Measurements from ENCODE around the gene NDUFAF3. TPM values are rescaled to one million over a fixed set of nuclear protein-coding genes. Genes with fewer than 3 reads are reported as not detected.
A peak's percentile ranks its signal among the peaks of the same experiment; 100 is the strongest.

The NDUFAF3 gene
- total and polyA plus RNA-seq, 2 of the 4 experiments (the other 2 are of a cell fraction), result 26.5 to 112 TPM

GRCh38 chr3:49005303-49005680, 16.6 kb upstream of the NDUFAF3 start:
- Histone ChIP-seq H3K9me1 (ENCODE audit: insufficient read depth, low read length) (peaks cover 21% of the 10 kb centered on the region), H4K91ac (ENCODE audit: insufficient read depth, low read depth, low read length) (no peak overlapping the region), H4K5ac (ENCODE audit: low read depth, low read length) (no peak overlapping the region), H2AK9ac (replicated peaks; ENCODE audit: low read depth, low read length, poor library complexity) (no peak overlapping the region), H3K23ac (ENCODE audit: low read depth, low read length) (no peak overlapping the region), H3K36me3 (ENCODE audit: control insufficient read depth, insufficient read depth, low read length) (peaks cover 3% of the 10 kb centered on the region; the same call in 1 of the 2 replicates), H3K4me2 (ENCODE audit: low read depth, low read length) (no peak overlapping the region), H2BK5ac (ENCODE audit: low read depth, low read length, poor library complexity, severe bottlenecking) (no peak overlapping the region), H3K27me3 (ENCODE audit: control insufficient read depth, insufficient read depth, low read length) (no peaks in the 10 kb centered on the region), H3K27ac (ENCODE audit: insufficient read depth, low read length) (no peak overlapping the region), H3K56ac (ENCODE audit: extremely low read depth, insufficient read depth, low read length) (no peak overlapping the region), H2BK120ac (ENCODE audit: low read depth, low read length) (no peak overlapping the region), H3K4me1 (ENCODE audit: control insufficient read depth, insufficient read depth, low read length) (peaks cover 11% of the 10 kb centered on the region), H4K8ac (ENCODE audit: low read depth in 2 of 2, low read length in 2 of 2) (no peak overlapping the region), H2AFZ (replicated peaks; ENCODE audit: low read length, poor library complexity) (no peak overlapping the region), H3K18ac (ENCODE audit: low read depth, low read length) (no peak overlapping the region), H2AK5ac (ENCODE audit: low read depth, low read length) (peak overlapping the region; percentile 87; the same call in 1 of the 2 replicates), H4K20me1 (ENCODE audit: insufficient read depth, low read length) (peaks cover 18% of the 10 kb centered on the region), H3K14ac (replicated peaks; ENCODE audit: low read depth, low read length) (no peak overlapping the region), H2BK15ac (ENCODE audit: low read depth, low read length) (no peak overlapping the region), H3K79me1 (ENCODE audit: low read depth in 1 of 2, low read length in 2 of 2) (peaks cover 0 to 42% of the 10 kb centered on the region in 2 experiments; a peak in 2 of 4 replicates), H3K9me3 (ENCODE audit: control insufficient read depth, insufficient read depth, low read length) (no peaks in the 10 kb centered on the region), H3K4me3 (ENCODE audit: insufficient read depth, low read depth, low read length) (no peak overlapping the region), H2BK20ac (ENCODE audit: low read depth, low read length) (no peak overlapping the region), H3K9ac (ENCODE audit: low read depth, low read length) (no peak overlapping the region), H3K4ac (ENCODE audit: low read depth, low read length) (no peak overlapping the region)
- ATAC-seq (ENCODE audit: low read depth) (no peak), DNase-seq (no peak)
- in situ Hi-C loops (cut with MboI; ENCODE audit: low sequenced_read_pairs) (no loop called here), dilution Hi-C loops (cut with HindIII; ENCODE audit: low sequenced_read_pairs, unreplicated experiment) (no loop called here), intact Hi-C loops (cut with micrococcal nuclease) (no loop called here)
- BruUV-seq (replicated peaks), result no TSS peak
- 83% methylated on average over 1 of the region's 3 CpGs; no CpG with 5 or more reads in 1 of the 2 experiments for WGBS, 2 experiments (ENCODE audit: extremely low coverage in 2 of 2, insufficient read length in 1 of 2)
- no peak for TF ChIP-seq MAZ (IDR thresholded peaks at IDR 0.05; ENCODE audit: borderline replicate concordance, low read depth, low read length)
- TF ChIP-seq RFX5 (IDR thresholded peaks at IDR 0.05; ENCODE audit: low read depth, low read length), result no peak
- TF ChIP-seq ELK1 (IDR thresholded peaks at IDR 0.05; ENCODE audit: borderline replicate concordance, low read depth, low read length), result no peak
- POLR2A ChIA-PET (ENCODE audit: unreplicated experiment), result no interaction called here
- CTCF ChIA-PET, result no interaction called here

Measured in IMR-90 (cell line).